D721Med (cell line): ENCODE measurements around the gene KCNC3.
A peak's percentile ranks its signal among the peaks of the same experiment; 100 is the strongest.
"Not testable (repeated sequence)": the region's sequence is repeated elsewhere in the genome, so short reads cannot be mapped to it uniquely, and the experiment has no call there.

Experiments
- DNase-seq: peaks from one replicate; pipeline ENCODE4 v3.0.0; 2011; ENCODE audit warnings: low spot score; ENCODE audit not compliant: insufficient read length
- FAIRE-seq: peaks from 2 replicates; lab custom pipeline; 2011; peaks lifted over from hg19 to GRCh38; lab: Jason Lieb, UNC
- TF ChIP-seq, protein P1 (sequence below): IDR thresholded peaks from 2 replicates; pipeline ENCODE4 v1.5.1; 2012; ENCODE audit warnings: mild to moderate bottlenecking, control low read depth; ENCODE audit not compliant: insufficient read depth; ENCODE audit errors: missing control alignments

Gene KCNC3

DNA sequence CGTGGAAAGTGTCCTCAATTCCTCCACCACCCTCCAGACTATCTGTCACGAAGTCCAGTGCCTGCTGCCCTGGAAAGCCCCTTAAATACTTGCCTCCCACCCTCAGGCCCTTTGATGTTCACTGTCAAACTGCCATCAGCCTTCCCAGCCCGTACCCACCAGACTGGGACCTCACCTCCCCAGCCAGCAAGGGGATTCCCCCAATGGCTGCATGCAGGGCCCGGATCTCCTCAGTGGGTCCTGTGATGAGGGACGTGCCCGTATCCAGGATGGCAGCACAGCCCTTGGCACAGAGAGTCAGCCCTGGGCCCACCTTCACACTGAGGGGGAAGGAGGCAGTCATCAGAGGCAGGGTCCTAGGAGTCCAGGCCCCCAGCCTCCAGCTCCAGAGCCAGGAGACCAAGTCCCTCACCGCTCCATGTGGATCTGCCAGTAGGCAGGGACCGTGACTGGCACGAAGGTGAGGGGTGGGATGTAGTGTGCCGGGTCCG lies 30.2 kb upstream of the KCNC3 start:
- DNase-seq (no peak), FAIRE-seq (no peak)
- TF ChIP-seq, protein P1, sequence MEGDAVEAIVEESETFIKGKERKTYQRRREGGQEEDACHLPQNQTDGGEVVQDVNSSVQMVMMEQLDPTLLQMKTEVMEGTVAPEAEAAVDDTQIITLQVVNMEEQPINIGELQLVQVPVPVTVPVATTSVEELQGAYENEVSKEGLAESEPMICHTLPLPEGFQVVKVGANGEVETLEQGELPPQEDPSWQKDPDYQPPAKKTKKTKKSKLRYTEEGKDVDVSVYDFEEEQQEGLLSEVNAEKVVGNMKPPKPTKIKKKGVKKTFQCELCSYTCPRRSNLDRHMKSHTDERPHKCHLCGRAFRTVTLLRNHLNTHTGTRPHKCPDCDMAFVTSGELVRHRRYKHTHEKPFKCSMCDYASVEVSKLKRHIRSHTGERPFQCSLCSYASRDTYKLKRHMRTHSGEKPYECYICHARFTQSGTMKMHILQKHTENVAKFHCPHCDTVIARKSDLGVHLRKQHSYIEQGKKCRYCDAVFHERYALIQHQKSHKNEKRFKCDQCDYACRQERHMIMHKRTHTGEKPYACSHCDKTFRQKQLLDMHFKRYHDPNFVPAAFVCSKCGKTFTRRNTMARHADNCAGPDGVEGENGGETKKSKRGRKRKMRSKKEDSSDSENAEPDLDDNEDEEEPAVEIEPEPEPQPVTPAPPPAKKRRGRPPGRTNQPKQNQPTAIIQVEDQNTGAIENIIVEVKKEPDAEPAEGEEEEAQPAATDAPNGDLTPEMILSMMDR = no peak

GRCh38 chr19:50358483-50359327 lies 29.5 kb upstream of the KCNC3 start:
- FAIRE-seq (no peak), DNase-seq (no peak)
- TF ChIP-seq, protein P1 = no peak

- DNase-seq = no peak
- TF ChIP-seq, protein P1 = peak; percentile 77
- FAIRE-seq = no peak
Measured at GRCh38 chr19:50357178-50358100, 28.3 kb upstream of the KCNC3 start.

DNA sequence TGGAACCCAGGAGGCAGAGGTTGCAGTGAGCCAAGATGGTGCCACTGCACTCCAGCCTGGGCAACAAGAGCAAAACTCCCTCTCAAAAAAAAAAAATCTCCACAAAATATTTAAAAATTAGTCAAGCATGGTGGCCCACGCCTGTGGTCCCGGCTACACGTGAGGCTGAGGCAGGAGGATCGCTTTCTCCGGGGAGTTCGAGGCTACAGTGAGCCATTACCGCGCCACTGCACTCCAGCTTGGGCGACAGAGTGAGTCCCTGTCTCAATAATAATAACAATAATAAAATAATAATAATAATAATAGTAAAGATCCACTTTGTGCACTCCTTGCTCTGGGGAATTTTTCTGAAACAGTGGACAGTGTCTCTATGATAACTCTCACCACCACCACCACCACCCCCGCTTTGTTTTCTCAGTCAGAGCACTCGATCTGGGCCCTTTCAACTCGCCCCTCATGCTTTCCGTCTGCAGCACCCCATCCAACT lies 27.6 kb upstream of the KCNC3 start:
- no peak for DNase-seq
- TF ChIP-seq, protein P1 = no peak
- no peak for FAIRE-seq

DNA sequence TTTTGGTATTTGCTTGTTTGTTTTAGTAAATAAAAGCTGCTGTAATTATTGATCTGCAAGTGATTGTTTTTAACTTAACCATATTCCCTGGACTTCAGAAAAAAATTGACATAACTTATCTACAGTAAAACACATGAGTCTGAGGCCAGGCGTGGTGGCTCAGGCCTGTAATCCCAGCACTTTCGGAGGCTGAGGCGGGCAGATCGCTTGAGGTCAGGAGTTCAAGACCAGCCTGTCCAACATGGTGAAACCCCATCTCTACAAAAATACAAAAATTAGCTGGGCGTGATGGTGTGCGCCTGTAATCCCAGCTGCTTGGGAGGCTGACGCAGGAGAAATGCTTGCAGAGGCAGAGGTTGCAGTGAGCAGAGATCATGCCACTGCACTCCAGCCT lies 24.3 kb upstream of the KCNC3 start:
- not testable (repeated sequence) for DNase-seq, FAIRE-seq

DNA sequence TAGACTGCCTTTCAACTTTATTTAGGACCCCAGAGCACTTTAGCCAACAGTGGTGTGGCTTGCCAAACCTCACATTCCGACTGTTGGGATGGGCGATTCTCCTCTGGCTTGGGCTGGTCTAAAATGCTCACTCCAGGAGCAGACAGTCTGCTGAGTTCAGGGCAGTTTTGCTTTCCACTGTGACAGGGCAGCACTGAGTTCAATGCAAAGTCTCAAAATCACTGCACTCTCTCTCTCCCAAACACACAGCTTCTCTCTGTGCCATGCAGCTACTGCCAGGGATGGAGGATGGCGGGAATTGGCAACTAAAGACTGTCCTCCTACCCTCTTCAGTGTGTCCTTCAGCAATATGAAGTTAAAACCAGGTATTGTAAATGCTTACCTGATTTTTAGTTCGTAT lies 23.1 kb upstream of the KCNC3 start:
- FAIRE-seq = no peak
- no peak for DNase-seq
- TF ChIP-seq, protein P1 = no peak
